WI38 (cell line): ENCODE results near the gene TERF2IP.

ENCODE experiments used
- H3K4me3 ChIP-seq: 2 replicates; pipeline ENCODE4 v1.5.1; 2011; ENCODE audit warnings: low read depth, mild to moderate bottlenecking, control low read depth, low read length
- TF ChIP-seq, protein P1 (sequence below): IDR thresholded peaks from 2 replicates; pipeline ENCODE4 v1.5.1; 2012; ENCODE audit warnings: low read depth, mild to moderate bottlenecking, control low read depth, low read length

TERF2IP gene

DNA sequence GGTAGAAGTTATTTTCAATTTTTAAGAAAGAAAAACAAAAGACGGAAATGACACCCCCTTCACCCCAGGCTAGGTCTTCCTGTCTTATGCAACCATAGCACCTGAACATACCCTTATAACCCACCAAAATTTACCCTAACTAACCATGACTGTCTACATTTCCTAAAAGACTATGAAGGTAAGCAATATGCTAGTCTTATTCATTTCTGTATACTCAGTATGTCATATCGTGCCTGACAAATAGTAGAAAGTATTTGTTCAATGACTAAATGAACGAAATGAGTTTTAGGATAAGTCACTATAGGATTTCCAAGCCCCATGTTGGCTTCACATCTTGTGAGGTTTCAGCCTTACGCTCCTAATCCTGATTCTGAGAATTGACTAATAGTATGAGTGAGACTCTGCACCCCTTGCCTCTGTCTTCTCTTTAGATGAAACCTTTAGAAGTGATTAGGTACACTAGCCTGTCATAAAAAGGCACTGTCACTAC, 31.0 kb upstream of the TERF2IP start:
- H3K4me3 ChIP-seq, result no peak overlapping the region
- TF ChIP-seq, protein P1, sequence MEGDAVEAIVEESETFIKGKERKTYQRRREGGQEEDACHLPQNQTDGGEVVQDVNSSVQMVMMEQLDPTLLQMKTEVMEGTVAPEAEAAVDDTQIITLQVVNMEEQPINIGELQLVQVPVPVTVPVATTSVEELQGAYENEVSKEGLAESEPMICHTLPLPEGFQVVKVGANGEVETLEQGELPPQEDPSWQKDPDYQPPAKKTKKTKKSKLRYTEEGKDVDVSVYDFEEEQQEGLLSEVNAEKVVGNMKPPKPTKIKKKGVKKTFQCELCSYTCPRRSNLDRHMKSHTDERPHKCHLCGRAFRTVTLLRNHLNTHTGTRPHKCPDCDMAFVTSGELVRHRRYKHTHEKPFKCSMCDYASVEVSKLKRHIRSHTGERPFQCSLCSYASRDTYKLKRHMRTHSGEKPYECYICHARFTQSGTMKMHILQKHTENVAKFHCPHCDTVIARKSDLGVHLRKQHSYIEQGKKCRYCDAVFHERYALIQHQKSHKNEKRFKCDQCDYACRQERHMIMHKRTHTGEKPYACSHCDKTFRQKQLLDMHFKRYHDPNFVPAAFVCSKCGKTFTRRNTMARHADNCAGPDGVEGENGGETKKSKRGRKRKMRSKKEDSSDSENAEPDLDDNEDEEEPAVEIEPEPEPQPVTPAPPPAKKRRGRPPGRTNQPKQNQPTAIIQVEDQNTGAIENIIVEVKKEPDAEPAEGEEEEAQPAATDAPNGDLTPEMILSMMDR, result no peak

DNA sequence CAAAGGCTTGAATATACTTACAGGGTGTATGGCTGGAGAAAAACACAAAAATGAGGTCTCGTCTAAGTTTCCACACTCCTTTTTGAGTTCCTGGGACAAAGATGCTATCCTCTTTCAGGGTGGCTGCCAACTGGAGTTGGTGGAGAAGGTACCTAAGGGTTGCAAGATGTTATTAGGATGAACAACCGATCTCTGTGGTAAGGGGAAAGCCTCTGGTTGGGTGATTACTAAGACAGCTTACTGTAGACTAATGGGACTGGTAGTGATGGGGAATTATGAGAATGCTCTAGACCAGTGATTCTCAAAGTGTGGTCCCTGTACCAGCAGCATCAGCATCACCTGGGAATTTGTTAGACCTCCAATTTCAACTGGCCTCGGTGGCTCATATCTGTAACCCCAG, 30.5 kb upstream of the TERF2IP start:
- no peak overlapping the region for H3K4me3 ChIP-seq
- TF ChIP-seq, protein P1, result no peak

DNA sequence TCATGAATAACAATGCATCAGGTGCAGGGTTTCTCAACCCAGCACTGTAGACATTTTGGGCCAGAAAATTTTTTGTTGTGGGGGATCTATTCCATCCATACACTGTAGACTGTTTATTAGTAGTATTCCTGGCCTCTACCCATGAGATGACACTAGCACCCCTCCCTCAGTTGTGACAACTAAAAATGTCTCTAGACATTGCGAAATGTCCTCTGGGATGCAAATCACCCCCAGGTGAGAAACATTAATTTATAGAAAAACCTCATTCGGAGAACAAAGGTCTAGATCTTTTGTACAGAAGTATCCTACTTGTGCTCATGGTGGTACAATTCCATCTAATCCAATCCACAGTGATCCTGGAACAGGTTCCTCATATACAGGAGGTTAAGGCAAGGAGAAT, 28.8 kb upstream of the TERF2IP start:
- H3K4me3 ChIP-seq, result no peak overlapping the region
- TF ChIP-seq, protein P1, result no peak

DNA sequence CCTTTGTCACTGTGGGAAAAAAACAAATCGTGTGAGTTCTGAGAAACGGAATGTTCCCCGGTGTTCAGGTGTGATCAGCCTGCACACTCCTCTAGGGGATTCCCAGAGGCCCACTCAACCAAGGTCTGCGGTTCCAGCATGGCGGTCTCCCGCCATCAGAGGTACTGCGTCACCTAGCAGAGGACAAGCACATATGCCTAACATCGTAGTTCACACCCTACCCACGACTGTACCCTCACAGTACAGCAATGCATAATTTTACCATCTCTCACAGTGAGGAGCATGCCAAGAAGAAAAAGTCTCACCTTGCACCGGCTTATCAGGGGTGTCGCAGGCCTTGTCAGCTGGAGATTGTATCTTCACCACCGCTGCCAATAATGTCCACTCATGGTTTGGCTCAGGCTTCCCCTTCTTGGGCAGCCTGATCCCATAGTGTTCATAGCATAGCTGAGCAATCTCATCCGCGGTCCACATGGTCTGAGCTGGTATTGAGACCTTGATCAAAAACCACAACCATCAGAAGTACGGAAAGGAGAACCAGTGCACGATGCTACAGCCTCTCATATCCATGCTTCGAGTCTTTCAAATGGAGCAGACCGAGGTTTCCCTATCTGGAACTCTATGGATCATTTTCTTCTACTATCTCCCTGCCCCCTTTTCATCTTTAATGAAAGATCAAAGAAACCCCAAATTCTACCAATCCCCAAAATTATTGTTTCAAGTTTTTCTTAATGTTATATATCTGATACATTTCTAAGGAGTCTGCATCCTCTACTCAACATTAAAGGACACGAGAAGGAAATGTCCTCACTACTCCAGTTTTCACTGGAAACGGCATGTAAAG, 27.0 kb upstream of the TERF2IP start:
- no peak overlapping the region for H3K4me3 ChIP-seq
- TF ChIP-seq, protein P1, result no peak

DNA sequence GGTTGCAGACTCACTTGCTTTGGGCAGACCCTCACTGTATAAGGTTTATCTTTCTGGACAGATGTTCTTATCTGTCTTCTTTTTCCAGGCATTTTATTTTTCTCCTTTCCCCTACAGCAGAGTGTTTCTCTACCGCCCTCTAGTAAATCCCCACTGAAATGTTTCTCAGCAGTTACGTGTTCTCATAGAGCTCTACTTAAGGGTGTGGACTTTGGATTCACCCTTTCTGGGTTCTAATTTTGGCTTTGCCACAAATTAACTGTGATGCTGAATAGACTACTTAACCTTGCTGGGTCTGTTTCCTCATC, 26.4 kb upstream of the TERF2IP start:
- TF ChIP-seq, protein P1, result no peak

DNA sequence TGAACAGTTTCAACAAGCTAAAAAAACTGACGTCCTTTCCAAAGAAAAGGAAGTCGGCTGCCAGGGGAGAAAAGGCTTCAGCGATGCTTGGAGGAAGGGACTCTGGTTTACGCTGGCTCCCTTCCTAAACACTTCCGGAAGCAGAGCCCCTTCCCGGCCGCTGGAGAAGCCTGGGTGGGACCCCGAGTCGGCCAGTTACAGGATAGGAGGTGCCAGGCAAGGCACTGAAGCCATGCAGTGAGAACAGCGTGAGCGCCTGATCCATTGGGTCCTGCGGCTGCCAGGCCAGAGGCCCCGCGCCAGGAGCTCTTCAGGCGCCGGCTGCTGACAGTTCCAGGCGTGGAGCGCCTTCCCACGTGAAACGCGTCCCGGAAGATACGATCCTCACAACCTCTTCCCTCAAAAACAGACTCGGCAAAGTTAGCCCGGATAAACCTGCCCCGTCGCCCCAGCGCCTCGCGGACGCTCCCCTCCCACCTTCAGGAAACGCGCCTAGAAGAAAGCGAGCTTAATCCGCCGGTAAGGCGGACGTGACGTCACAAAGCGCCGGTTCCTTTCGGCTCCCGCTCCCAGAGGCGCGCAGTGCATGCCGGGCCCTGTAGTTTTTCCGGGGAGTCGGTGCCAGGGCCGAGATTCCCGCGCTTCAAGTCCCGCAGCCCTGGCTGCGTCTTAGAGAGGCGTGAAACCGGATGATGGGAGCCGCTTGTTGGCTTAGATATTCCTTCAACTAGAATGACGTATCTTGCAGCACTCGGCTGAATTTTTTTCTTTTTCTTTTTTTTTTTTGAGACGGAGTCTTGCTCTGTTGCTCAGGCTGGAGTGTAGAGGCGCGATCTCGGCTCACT, 24.6 kb upstream of the TERF2IP start, which contains the start of gene ADAT1:
ADAT1 (minus strand) TSS at position 521 of the 845 bp plus-strand sequence. CDS start 2,482 bp downstream, outside the sequence.
- TF ChIP-seq, protein P1, result no peak
- peak within 1 kb of the TSS; percentile 92 for H3K4me3 ChIP-seq

More for the DNA sequence above, 26.4 kb upstream of the TERF2IP start:
- H3K4me3 ChIP-seq, result no peak overlapping the region
